ENCODE results near the gene STK39.

Gene STK39

DNA sequence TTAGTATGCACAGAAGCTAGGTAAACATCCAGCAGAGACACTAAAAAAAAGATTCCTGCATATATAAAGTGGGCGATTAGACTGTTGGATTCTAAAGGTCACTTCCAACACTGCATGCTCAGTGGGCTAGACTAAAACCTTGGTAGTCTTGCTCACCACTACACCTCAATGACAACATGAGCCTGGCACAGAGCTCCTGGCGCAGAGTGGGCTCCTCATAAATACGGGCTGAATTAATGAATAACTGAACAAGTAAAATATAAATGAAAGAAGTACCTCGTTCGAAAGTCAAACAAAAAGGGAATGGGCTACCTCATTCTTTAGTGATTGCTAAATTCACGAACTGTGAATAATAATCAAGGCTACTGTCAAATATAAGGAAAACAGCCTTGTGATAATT is 185.3 kb downstream of the STK39 start:
- DNase-seq (ENCODE audit: low read depth), result no peak

DNA sequence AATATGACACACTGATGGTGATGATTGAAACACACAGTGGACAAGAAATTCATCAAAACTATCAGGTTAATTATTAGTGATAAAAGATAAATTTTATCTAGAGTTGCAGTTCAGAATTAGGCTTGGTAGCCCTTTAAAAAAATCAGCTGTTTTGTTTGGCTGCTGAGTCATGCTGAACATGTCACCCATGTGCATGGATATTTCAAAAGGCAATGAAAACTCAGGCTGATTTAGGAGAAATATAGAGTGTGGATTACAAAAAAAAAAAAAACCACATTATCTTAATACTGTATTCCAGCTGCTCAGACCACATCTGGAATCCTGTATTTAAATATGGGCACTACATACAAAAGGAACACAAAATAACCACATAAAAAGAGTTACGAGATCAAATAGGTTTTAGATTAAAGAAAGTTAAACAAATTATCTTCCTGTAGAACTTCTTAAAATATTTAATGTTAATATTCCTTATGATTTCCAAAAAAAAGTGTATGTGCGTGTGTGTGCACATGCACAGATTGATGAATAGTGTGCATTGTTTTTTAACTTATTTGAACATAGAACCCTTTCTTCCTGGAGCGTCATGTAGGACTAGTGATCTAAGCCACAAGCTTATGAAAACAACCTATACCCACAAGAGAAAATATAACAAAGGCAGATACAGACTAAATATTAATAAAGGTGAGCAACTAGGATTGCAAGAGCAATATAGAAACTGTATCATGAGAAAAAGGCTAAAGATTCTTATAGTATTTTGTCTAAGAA is 186.2 kb downstream of the STK39 start:
- peak; percentile 39 for DNase-seq (ENCODE audit: low read depth)
- H3K4me3 ChIP-seq (ENCODE audit: low read length), result no peak overlapping the region
- TF ChIP-seq, protein P1, sequence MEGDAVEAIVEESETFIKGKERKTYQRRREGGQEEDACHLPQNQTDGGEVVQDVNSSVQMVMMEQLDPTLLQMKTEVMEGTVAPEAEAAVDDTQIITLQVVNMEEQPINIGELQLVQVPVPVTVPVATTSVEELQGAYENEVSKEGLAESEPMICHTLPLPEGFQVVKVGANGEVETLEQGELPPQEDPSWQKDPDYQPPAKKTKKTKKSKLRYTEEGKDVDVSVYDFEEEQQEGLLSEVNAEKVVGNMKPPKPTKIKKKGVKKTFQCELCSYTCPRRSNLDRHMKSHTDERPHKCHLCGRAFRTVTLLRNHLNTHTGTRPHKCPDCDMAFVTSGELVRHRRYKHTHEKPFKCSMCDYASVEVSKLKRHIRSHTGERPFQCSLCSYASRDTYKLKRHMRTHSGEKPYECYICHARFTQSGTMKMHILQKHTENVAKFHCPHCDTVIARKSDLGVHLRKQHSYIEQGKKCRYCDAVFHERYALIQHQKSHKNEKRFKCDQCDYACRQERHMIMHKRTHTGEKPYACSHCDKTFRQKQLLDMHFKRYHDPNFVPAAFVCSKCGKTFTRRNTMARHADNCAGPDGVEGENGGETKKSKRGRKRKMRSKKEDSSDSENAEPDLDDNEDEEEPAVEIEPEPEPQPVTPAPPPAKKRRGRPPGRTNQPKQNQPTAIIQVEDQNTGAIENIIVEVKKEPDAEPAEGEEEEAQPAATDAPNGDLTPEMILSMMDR (IDR thresholded peaks at IDR 0.05; ENCODE audit: insufficient read depth, low read depth, low read length, missing control alignments), result no peak

More for the DNA sequence above, 185.3 kb downstream of the STK39 start:
- TF ChIP-seq, protein P1 (IDR thresholded peaks at IDR 0.05; ENCODE audit: insufficient read depth, low read depth, low read length, missing control alignments), result no peak
- H3K4me3 ChIP-seq (ENCODE audit: low read length), result no peak overlapping the region

DNA sequence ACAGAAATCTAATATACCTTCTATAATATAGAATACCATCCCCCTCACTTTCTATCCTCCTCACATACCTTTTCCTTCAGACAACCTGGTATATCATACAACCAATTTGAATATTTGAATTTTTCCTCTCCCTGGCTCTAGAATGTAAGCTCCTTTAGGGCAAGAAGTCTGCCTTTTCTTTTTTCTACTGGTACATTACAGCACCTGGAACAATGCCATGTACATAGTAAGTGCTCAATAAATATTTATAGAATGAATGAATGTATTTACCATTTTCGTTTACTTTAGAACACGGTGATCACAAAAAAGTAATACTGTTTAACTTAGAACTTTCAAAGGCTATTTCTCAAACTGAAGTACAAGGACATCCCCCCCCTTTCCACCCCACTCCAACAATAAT is 187.6 kb downstream of the STK39 start:
- TF ChIP-seq, protein P1 (IDR thresholded peaks at IDR 0.05; ENCODE audit: insufficient read depth, low read depth, low read length, missing control alignments), result no peak
- no peak for DNase-seq (ENCODE audit: low read depth)
- no peak overlapping the region for H3K4me3 ChIP-seq (ENCODE audit: low read length)

DNA sequence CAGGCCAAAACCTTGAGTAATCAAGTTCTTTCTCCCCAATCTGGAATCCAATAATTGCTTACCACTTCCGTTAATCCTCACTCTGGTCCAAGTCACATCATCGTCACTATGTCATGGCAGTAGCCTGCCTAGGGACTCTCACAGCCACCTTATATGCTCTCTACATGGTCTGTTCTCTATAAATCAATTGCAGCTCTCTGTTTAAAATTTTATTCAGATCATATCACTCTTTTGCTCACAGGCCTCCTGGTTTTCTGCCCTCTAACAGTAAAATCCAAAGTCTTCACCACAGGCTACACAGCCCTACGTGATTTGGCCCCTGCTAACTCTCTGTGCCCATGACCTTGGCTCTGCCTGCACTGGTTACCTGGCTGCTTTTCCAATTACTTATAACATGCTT is 188.7 kb downstream of the STK39 start:
- TF ChIP-seq, protein P1 (IDR thresholded peaks at IDR 0.05; ENCODE audit: insufficient read depth, low read depth, low read length, missing control alignments), result no peak
- H3K4me3 ChIP-seq (ENCODE audit: low read length), result no peak overlapping the region
- DNase-seq (ENCODE audit: low read depth), result no peak

DNA sequence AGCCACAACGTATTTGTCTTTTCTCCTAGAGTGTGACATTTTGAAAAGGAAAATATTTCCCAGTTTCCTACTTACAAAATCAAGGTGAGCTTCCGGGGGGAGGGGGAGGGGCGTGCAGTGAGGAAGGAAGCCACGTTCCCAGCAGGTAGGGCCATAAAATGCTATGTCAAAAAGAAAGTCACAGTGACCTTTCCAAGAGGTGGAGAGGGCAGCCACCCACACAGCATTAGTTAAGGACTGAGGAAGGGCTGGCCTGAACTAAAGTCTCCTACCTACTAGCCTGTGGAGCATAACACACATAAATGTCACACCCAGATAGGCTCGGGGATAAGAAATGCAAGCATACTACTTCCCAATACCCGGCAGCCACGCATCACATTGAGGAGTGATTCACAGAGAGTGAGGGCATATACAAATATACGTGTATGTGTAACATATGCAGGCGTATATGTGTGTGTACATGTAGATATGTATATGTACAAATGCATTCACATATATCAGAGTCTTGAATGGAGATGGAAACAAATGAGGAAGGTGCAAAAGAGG is 191.1 kb downstream of the STK39 start:
- H3K4me3 ChIP-seq (ENCODE audit: low read length), result no peak overlapping the region
- TF ChIP-seq, protein P1 (IDR thresholded peaks at IDR 0.05; ENCODE audit: insufficient read depth, low read depth, low read length, missing control alignments), result no peak
- DNase-seq (ENCODE audit: low read depth), result no peak

DNA sequence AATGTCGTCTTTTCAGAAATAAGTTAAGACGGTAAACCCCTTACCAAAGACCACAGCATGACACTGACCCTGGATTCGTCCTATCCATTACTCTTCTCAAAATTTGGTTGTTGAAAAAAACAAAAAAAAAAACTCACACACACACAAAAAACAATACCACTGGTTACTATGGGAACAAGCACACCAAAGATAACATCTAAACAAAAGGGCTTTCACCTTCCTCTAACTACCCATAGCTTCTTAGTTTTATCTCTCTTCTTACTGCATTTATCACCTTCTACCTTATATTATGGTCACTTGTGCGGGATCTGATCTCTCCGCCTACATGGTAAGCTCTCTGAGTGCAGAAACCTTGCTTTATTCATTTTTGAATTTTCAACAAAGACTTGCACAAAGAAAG is 192.7 kb downstream of the STK39 start:
- DNase-seq (ENCODE audit: low read depth), result no peak
- H3K4me3 ChIP-seq (ENCODE audit: low read length), result no peak overlapping the region
- TF ChIP-seq, protein P1 (IDR thresholded peaks at IDR 0.05; ENCODE audit: insufficient read depth, low read depth, low read length, missing control alignments), result no peak

DNA sequence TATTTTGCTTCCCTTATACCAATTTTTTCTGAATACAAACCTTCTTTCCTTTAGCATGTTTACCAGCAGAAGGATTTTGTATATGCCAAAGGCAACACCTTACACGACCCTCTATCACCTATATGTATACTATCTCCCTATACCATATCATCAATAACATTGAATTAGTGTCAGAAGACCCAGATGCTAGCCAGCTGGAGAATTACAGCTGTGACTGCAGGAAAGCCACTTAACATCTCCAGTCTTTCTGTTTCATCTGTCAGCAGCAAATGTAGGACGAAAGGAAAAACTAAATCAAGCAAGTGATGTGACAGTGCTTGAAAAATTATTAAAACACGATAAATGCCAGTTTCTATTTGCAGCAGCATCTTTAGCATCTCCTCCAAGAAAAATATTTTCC is 193.7 kb downstream of the STK39 start:
- no peak overlapping the region for H3K4me3 ChIP-seq (ENCODE audit: low read length)
- TF ChIP-seq, protein P1 (IDR thresholded peaks at IDR 0.05; ENCODE audit: insufficient read depth, low read depth, low read length, missing control alignments), result no peak
- no peak for DNase-seq (ENCODE audit: low read depth)

All from epithelial cell of esophagus (primary cell).